Progenitor cell of endocrine pancreas (in vitro differentiated cells): ENCODE measurements around the gene TBC1D1. TPM values are rescaled to one million over a fixed set of nuclear protein-coding genes. Genes with fewer than 3 reads are reported as not detected.
A peak's percentile ranks its signal among the peaks of the same experiment; 100 is the strongest.

Experiments
- DNase-seq: peaks from one replicate; pipeline ENCODE4 v3.0.0; 2021; ENCODE audit warnings: low spot score; ENCODE audit not compliant: unreplicated experiment
- H3K27ac Mint-ChIP-seq: 2 replicates; pipeline ENCODE4 v1.8.0; 2021; ENCODE audit warnings: mild to moderate bottlenecking, moderate library complexity, mixed read lengths
- H3K27me3 Mint-ChIP-seq: 2 replicates; pipeline ENCODE4 v1.8.0; 2021; ENCODE audit warnings: mixed read lengths
- H3K36me3 Mint-ChIP-seq: 2 replicates; pipeline ENCODE4 v1.8.0; 2022; ENCODE audit warnings: mixed read lengths; ENCODE audit not compliant: insufficient read depth
- H3K4me1 Mint-ChIP-seq: 2 replicates; pipeline ENCODE4 v1.8.0; 2021; ENCODE audit warnings: low read depth, mixed read lengths
- H3K4me3 Mint-ChIP-seq: 2 replicates; pipeline ENCODE4 v1.8.0; 2021; ENCODE audit warnings: low read depth, mild to moderate bottlenecking, moderate library complexity, mixed read lengths
- H3K9me3 Mint-ChIP-seq: 2 replicates; pipeline ENCODE4 v1.8.0; 2021; ENCODE audit warnings: low read depth, mixed read lengths
- CTCF ChIP-seq: fragments of 200-600 bp; sonication (generic); IDR thresholded peaks from one replicate; pipeline ENCODE4 v1.5.0; 2021; ENCODE audit warnings: antibody characterized with exemption, mild to moderate bottlenecking; ENCODE audit not compliant: unreplicated experiment
- total RNA-seq: library from RNA; stranded (reverse); gene quantifications from 2 replicates; pipeline ENCODE4 v1.2.1, GENCODE V29; 2021

TBC1D1 gene
- total RNA-seq, 1 donor from 2014 or later: 138 TPM

- no peak for DNase-seq
- peaks cover 6% of the 10 kb centered on the region for H3K36me3 Mint-ChIP-seq
- TF ChIP-seq CTCF: no peak
- H3K27me3 Mint-ChIP-seq: no peaks in the 10 kb centered on the region
- H3K4me1 Mint-ChIP-seq: peaks cover 36% of the 10 kb centered on the region
- H3K27ac Mint-ChIP-seq: no peak overlapping the region
- H3K4me3 Mint-ChIP-seq: no peak overlapping the region
- peaks cover 4% of the 10 kb centered on the region for H3K9me3 Mint-ChIP-seq
Measured at GRCh38 chr4:37994569-37994968, 103.7 kb downstream of the TBC1D1 start.

GRCh38 chr4:37995299-37995821 is 104.5 kb downstream of the TBC1D1 start:
- Mint-ChIP-seq H3K36me3 (peaks cover 6% of the 10 kb centered on the region), H3K27ac (no peak overlapping the region), H3K4me3 (no peak overlapping the region), H3K27me3 (no peaks in the 10 kb centered on the region), H3K9me3 (peaks cover 4% of the 10 kb centered on the region), H3K4me1 (peaks cover 36% of the 10 kb centered on the region)
- DNase-seq: no peak
- TF ChIP-seq CTCF: no peak

- DNase-seq: no peak
- Mint-ChIP-seq H3K27me3 (no peaks in the 10 kb centered on the region), H3K9me3 (peaks cover 4% of the 10 kb centered on the region), H3K27ac (no peak overlapping the region), H3K4me3 (no peak overlapping the region), H3K4me1 (peaks cover 36% of the 10 kb centered on the region), H3K36me3 (peaks cover 6% of the 10 kb centered on the region)
- no peak for TF ChIP-seq CTCF
Measured at GRCh38 chr4:37995981-37996775, 105.3 kb downstream of the TBC1D1 start.

GRCh38 chr4:37998226-37998625 is 107.3 kb downstream of the TBC1D1 start:
- Mint-ChIP-seq H3K36me3 (no peaks in the 10 kb centered on the region), H3K27ac (peak overlapping the region; percentile 50), H3K4me3 (no peak overlapping the region), H3K4me1 (peaks cover 32% of the 10 kb centered on the region), H3K9me3 (no peaks in the 10 kb centered on the region), H3K27me3 (no peaks in the 10 kb centered on the region)
- TF ChIP-seq CTCF: no peak
- DNase-seq: no peak

- Mint-ChIP-seq H3K4me1 (peaks cover 33% of the 10 kb centered on the region), H3K36me3 (no peaks in the 10 kb centered on the region)
- DNase-seq: no peak
Measured at GRCh38 chr4:37999000-37999716, 108.3 kb downstream of the TBC1D1 start.

More at GRCh38 chr4:37999000-37999716, 108.3 kb downstream of the TBC1D1 start:
- TF ChIP-seq CTCF: no peak
- Mint-ChIP-seq H3K9me3 (no peaks in the 10 kb centered on the region), H3K4me3 (no peak overlapping the region), H3K27me3 (no peaks in the 10 kb centered on the region), H3K27ac (peak overlapping the region; percentile 91)
